HG03039 (cell line): ENCODE data around the gene CDC42EP1.

Experiments used
- ATAC-seq: cut with Tn5 transposase; IDR thresholded peaks from one replicate; pipeline ENCODE4 v1.9.1; 2021; ENCODE audit warnings: mild to moderate bottlenecking, moderate library complexity; ENCODE audit not compliant: unreplicated experiment

Gene CDC42EP1

GRCh38 chr22:37559521-37559900 lies 769 bp upstream of the CDC42EP1 start:
- ATAC-seq = no peak

DNA sequence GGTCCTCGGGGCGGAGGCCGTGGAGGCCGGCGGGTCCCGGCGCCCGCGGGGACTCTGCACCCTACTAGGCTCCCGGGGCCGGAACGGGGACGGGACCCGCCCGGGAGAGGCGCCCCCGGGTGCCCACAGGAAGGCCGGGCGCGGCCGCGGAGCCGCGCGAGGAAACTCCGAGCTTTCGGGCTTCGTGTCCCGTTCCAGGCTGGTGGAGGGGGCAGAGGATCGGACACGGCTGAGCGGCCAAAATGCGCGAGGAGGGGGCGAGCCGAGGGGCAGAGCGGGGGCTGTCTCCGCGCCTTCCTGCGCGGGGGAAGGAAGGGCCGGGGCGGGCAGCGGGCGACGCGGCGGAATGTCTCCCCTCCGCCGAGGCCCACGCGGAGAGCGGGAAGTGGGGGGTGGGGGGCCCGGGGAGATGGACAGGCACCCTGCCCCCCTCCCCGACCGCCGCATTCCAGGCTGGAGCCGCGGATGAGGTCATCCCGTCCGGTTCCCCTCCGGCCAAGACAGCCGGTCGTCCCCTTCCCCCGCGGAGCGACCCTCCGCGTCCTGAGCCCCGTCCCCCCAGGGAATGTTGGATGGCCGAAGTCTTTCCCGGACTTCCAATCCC lies 430 bp downstream of the CDC42EP1 start:
- no peak for ATAC-seq

DNA sequence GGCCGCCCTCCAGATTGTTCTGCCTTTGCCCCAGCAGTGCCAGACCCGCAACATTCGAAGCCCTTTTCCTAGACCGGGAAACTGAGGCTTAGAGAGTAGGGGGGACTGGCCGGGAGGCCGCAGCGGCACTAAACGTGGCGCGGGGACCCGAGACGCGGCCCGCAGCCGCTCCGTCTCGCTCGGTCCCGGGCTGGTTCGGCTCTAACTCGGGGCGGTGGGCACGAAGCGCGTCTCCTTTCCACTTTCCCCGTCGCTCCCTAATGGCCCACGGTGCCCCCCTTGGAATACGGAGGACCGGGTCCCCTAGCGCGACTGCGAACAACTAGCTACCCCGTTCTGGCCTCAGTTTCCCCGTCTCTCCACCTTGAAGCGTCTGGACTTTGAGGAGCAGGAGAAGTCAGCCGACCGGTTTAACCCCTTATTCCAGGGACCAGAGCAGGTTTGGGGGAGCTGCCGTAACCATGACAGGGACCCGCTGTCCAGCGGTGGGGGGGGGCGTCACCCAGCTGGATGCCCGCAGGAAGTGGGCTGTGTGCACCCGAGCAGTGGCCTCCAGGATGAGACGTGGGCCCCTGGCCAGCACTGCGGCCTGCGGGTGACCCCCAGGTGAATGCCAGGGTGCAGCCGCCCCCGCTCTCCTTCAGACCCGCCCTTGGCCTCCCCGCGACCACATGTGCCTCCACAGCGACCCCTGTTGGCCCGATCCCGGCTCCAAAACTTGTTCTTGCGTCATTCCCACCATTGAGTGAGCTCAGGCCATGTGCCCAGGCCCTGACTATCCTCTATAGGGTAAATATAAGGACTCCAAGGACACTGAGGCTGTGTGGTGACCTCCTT lies 1.1 kb downstream of the CDC42EP1 start:
- no peak for ATAC-seq

- no peak for ATAC-seq
Observed at GRCh38 chr22:37562049-37562875, 2.0 kb downstream of the CDC42EP1 start.

DNA sequence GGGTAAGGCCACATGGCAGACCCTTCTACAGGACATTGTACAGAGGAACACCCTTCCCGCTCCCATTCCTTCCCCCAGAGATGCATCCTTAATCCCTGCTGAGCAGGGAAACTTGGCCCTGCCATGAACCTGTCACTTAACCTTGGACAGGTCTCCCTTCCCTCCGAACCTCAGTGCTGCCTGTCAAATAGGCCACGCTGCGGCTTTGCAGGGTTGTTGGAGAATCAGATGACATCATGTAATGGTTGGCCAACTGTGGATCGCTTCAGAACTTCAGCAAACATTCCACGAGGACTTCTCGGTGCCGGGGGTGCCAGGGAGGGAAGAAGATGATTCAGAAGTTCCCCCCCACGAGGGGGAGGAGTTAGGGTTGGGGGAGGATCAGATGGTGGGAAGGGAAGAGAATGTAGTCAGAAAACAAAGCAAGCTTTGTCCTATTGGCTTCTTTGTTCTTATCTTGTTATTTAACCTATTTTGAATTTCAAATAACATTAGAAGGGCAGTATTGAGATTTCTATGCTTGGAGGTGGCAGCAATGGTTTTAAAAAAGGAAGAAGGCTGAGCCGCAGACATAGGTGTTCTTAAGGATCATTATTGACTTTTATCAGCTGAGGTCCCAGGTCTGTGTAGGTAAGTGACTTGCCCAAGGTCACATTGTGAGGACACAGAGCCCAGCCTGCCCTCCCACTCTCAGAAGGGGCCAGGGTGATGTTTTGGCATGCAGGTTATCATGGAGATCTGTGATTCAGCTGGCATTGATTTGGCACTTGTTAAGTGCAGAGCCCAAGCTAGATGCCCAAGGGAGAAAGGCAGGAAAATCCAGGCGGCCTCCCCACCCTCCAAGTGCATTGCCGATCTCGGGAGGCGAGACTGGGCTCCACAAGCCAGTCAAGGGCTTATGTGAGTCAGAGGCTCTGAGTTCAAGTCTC lies 3.1 kb downstream of the CDC42EP1 start:
- no peak for ATAC-seq

DNA sequence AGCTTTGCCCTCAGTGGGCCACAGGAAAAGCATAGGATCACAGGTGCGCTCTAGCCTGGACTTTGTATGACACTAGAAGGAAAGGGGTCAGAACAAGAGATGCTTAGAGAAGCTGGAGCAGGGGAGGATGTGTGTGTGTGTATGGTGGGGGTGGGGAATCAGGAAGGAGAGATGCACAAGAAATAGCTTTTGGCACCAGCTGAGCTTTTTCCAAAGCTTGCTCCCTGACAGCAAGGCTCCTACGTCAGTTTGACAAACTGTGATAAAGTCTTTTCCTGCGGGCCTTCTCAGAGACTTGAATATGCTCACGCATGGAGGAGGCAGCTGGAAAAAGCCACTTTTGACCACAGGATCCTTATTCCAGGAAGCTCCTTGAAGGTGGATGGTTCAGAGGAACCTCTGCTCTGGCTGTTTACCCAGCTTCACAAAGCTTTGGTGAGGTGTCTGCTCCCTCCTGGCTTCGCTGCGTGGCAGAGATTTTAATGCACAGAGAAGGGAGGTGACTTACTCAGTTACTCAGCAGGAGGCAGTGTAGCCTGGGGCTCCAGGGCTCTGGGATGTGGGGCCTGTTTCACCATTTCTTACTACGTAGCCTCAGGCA lies 3.9 kb downstream of the CDC42EP1 start:
- ATAC-seq = no peak

DNA sequence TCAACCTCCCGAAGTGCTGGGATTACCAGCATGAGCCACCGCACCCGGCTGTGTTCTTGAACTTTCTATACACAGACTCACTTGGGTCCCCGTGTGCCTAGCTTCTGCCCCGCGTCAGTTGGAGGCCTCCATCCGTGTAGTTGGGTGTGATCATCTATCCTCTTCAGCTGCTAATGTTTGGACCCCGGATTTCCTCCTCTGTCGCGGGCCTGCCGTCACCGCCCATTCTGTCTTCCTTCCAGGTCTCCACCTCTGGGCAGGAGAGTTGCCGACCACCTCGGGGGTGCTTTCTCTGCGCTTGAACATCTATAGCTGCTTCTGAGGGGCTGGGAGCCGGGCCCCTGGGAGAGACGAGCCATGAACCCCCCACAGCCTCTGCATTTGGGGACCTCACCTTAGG lies 5.5 kb downstream of the CDC42EP1 start:
- no peak for ATAC-seq

- ATAC-seq = no peak
Observed at GRCh38 chr22:37566329-37566837, 6.1 kb downstream of the CDC42EP1 start.

- no peak for ATAC-seq
Observed at GRCh38 chr22:37566903-37567798, 6.9 kb downstream of the CDC42EP1 start.

DNA sequence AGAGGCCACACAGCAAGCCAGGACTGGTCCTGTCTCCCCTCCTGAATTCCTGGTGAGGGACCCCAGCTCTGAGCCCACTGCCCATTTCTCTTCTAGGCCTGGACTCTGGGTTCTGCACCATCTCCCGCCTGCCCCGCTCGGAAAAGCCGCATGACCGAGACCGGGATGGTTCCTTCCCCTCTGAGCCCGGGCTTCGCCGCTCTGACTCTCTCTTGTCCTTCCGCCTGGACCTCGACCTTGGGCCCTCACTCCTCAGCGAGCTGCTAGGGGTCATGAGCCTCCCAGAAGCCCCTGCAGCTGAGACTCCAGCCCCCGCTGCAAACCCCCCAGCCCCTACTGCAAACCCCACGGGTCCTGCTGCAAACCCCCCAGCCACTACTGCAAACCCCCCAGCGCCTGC lies 7.7 kb downstream of the CDC42EP1 start:
- no peak for ATAC-seq

DNA sequence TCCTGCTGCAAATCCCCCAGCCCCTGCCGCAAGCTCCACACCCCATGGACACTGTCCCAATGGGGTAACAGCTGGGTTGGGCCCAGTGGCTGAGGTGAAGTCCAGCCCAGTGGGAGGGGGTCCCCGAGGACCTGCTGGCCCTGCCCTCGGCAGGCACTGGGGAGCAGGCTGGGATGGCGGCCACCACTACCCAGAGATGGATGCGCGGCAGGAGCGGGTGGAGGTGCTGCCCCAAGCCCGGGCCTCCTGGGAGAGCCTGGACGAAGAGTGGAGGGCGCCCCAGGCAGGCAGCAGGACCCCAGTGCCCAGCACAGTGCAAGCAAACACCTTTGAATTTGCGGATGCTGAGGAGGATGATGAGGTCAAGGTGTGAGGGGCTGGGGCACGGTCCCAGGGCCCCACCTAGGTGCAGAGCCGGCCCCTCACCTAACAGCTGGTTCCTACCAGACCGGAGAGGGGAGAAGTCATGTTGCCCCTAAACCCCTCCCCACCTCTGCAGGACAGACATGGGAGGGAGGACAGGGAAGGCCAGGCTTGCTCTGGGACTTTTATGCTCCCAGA lies 8.2 kb downstream of the CDC42EP1 start:
- ATAC-seq = no peak

GRCh38 chr22:37569009-37569920 lies 9.0 kb downstream of the CDC42EP1 start:
- no peak for ATAC-seq

DNA sequence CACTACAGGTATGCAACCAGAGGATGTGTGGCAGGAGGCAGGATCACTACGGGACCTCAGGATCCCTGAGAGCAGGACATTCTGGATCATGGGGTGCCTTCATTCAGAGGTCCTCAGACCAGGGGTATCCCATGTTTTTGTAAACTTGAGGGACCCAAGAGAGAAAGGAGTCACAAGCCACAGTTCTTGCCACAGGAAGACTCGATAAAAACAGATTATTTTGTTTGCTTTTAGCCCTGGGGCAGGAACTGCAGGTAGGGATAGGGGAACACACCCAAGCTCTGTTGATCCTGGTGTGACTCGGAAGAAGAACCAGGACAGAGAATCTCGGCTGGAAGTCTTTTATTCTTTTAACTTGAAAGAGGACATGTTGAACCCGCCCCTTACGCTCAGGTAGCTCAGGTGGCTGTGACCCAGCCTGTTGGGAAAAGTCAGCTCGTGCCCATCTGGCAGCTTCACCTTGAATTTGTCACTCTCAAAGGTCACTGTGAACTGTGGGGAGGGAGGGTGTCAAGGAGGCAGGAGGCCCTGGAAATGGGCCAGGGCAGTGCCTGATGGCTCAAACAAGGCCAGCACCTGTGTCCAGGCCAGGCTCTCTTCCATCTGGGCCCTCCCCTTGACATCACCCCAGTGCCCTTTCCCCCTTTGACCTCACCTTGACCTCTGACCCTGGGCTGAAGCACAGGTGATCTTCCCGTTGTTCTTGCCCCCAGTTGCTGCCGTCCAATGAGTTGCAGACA lies 9.8 kb downstream of the CDC42EP1 start:
- no peak for ATAC-seq

DNA sequence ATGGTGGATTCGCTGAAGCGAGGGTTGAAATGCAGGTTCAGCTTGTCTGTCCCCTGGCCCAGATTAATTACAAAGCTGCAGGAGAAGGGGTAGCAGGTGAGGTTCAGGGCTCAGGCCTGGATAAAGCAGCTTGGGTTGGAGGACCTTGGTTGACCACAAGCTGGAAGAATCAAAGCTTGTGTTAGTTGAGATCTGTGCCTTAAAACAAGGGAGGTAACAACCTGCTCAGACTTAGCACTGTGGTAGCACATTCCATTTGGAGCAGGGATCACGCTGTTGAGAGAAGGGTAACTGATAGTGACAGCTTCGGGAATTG lies 10.3 kb downstream of the CDC42EP1 start:
- ATAC-seq = no peak

DNA sequence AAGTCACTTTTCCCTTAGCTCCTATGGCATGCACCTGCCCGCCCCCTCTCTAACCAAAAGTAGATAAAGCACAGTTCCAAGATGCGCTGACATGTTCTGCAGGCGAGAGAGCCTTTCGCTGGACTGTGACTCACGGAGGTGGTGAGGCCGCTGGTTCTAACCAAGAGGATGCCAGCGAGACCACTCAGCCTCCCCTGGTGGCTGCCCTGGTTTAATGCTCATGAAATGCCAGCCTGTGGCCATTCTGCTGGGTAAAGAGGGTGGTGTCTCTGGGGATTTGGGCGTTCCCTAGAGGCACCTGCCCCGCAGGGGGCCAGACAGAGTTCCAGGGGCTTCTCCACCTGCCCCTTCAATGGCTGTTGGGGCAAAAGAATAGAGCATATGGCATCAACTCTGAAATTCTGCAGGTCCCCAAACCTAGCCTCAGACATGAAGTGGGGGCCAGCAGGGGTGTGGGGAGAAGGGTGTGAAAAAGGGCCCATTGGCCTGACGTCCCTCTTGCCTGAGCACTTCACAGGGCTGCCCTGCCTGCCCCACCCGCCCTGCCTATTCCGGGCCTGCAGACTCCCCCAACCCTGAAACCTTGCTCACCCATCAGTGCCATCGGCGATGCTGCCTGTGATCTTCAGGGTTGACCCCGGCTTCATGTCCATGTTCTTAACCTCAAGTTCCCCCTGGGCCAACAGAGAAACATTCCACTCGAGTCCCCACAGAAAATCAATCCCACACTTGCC lies 11.1 kb downstream of the CDC42EP1 start:
- ATAC-seq = no peak

- no peak for ATAC-seq
Observed at GRCh38 chr22:37571992-37572373, 11.7 kb downstream of the CDC42EP1 start.
